NCI-H1436 (cell line): ENCODE data around the gene RHAG.
"Not testable (repeated sequence)": the region's sequence is repeated elsewhere in the genome, so short reads cannot be mapped to it uniquely, and the experiment has no call there.

Experiments
- DNase-seq: peaks from one replicate; lab custom pipeline; 2025; lab: John Stamatoyannopoulos, UW

RHAG gene

GRCh38 chr6:49636713-49637349 lies at the start of gene RHAG:
Gene RHAG (minus strand): TSS chr6:49636839. CDS start chr6:49636812, 27 bp downstream.
- DNase-seq: no peak

- DNase-seq: no peak
Observed at GRCh38 chr6:49676671-49677281, 40.1 kb upstream of the RHAG start.

- no peak for DNase-seq
Observed at GRCh38 chr6:49675816-49676215, 39.2 kb upstream of the RHAG start.

GRCh38 chr6:49668083-49668511 lies 31.5 kb upstream of the RHAG start:
- no peak for DNase-seq

GRCh38 chr6:49666930-49667757 lies 30.5 kb upstream of the RHAG start:
- no peak for DNase-seq

GRCh38 chr6:49666480-49666879 lies 29.8 kb upstream of the RHAG start:
- DNase-seq: no peak

GRCh38 chr6:49664817-49665216 lies 28.2 kb upstream of the RHAG start:
- no peak for DNase-seq

GRCh38 chr6:49664054-49664453 lies 27.4 kb upstream of the RHAG start:
- not testable (repeated sequence) for DNase-seq

- DNase-seq: no peak
Observed at GRCh38 chr6:49662892-49663261, 26.2 kb upstream of the RHAG start.

- no peak for DNase-seq
Observed at GRCh38 chr6:49662231-49662891, 25.7 kb upstream of the RHAG start.

- no peak for DNase-seq
Observed at GRCh38 chr6:49653942-49654341, 17.3 kb upstream of the RHAG start.

- DNase-seq: no peak
Observed at GRCh38 chr6:49653438-49653837, 16.8 kb upstream of the RHAG start.

GRCh38 chr6:49651239-49651638 lies 14.6 kb upstream of the RHAG start:
- DNase-seq: no peak

- no peak for DNase-seq
Observed at GRCh38 chr6:49649988-49650387, 13.3 kb upstream of the RHAG start.

- no peak for DNase-seq
Observed at GRCh38 chr6:49648036-49648435, 11.4 kb upstream of the RHAG start.

- no peak for DNase-seq
Observed at GRCh38 chr6:49647476-49647875, 10.8 kb upstream of the RHAG start.

- DNase-seq: no peak
Observed at GRCh38 chr6:49646942-49647341, 10.3 kb upstream of the RHAG start.

GRCh38 chr6:49646130-49646824 lies 9.6 kb upstream of the RHAG start:
- no peak for DNase-seq

- DNase-seq: no peak
Observed at GRCh38 chr6:49645139-49645538, 8.5 kb upstream of the RHAG start.

GRCh38 chr6:49639177-49639817 lies 2.7 kb upstream of the RHAG start:
- no peak for DNase-seq

GRCh38 chr6:49637350-49637731 lies 702 bp upstream of the RHAG start:
- no peak for DNase-seq
